ENCODE results near the gene LBHD1. TPM values are rescaled to one million over a fixed set of nuclear protein-coding genes. Genes with fewer than 3 reads are reported as not detected.

LBHD1 gene
- total and polyA plus RNA-seq, 2 of the 13 experiments (the other 11 are each of a cell fraction or from before 2014, with no cell fraction given) = 3.2 to 3.7 TPM

- TF ChIP-seq ZBTB40 (IDR thresholded peaks at IDR 0.05) (no peak), ZBTB40 (CRISPR knock-in tag; IDR thresholded peaks at IDR 0.05) (peak; percentile 87), FOSL2 (CRISPR knock-in tag; IDR thresholded peaks at IDR 0.05) (no peak), ZNF468 (CRISPR knock-in tag; IDR thresholded peaks at IDR 0.05) (no peak), ATAD3A (CRISPR knock-in tag; IDR thresholded peaks at IDR 0.05) (no peak), ETV5 (CRISPR knock-in tag; IDR thresholded peaks at IDR 0.05; ENCODE audit: borderline replicate concordance) (peak; percentile 64), ZSCAN9 (CRISPR knock-in tag; IDR thresholded peaks at IDR 0.05; ENCODE audit: borderline replicate concordance) (peak; percentile 60; the same call in 1 of the 2 replicates), IRF9 (CRISPR knock-in tag; IDR thresholded peaks at IDR 0.05; ENCODE audit: borderline replicate concordance) (no peak), E2F5 (CRISPR knock-in tag; conservative IDR thresholded peaks at IDR 0.05) (no peak), KDM6A (CRISPR knock-in tag; IDR thresholded peaks at IDR 0.05; ENCODE audit: low read depth) (no peak), ZNF343 (CRISPR knock-in tag; IDR thresholded peaks at IDR 0.05) (no peak), ZNF597 (CRISPR knock-in tag; IDR thresholded peaks at IDR 0.05) (no peak), PRMT3 (CRISPR knock-in tag; IDR thresholded peaks at IDR 0.05; ENCODE audit: borderline replicate concordance, low read depth) (no peak), ZNF652 (CRISPR knock-in tag; IDR thresholded peaks at IDR 0.05; ENCODE audit: borderline replicate concordance, low read depth) (no peak), HNRNPUL1 (IDR thresholded peaks at IDR 0.05; ENCODE audit: low read depth, low read length) (no peak)
- TF ChIP-seq, protein P1, sequence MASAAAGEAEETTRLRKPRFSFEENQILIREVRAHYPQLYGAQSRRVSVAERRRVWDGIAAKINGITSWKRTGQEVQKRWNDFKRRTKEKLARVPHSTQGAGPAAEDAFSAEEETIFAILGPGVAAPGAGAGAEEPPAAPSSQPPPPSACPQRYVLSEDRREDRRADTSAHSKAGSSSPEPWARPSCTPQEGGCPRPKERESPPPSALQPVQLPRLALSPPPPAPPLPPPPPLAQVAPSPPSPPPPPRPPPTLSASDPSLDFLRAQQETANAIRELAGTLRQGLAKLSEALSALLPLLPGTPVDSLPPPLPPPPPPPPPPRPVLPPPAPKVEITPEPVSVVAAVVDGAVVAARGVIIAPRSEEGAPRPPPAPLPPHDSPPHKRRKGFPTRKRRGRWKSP (CRISPR knock-in tag; IDR thresholded peaks at IDR 0.05) = peak; percentile 80; the same call in 1 of the 2 replicates
Observed at GRCh38 chr11:62678770-62679696, 7.0 kb upstream of the LBHD1 start, which contains the start of gene UBXN1 (continued).

Measured in HepG2 (cell line).